ENCODE data around the gene LYRM1. TPM values are rescaled to one million over a fixed set of nuclear protein-coding genes. Genes with fewer than 3 reads are reported as not detected.

The LYRM1 gene
- total and polyA plus RNA-seq, 8 donors = 28.0 to 36.3 (median 29.6) TPM

- Histone ChIP-seq H3K27ac (peak overlapping the region in 1 of 2 donors; percentile 17), H3K36me3 (peaks cover 0 to 26% of the 10 kb centered on the region in 2 donors), H3K4me3 (no peak overlapping the region), H3K27me3 (no peaks in the 10 kb centered on the region), H3K4me1 (peaks cover 22 to 51% of the 10 kb centered on the region in 2 donors), H3K9me3 (no peaks in the 10 kb centered on the region)
- no peak for TF ChIP-seq CTCF (IDR thresholded peaks at IDR 0.05)
- DNase-seq (no peak), ATAC-seq (no peak)
- intact Hi-C loops (cut with DNase I) = no loop called here
Measured at GRCh38 chr16:20853981-20854620, 46.5 kb upstream of the LYRM1 start.

- Histone ChIP-seq H3K27ac (no peak overlapping the region), H3K4me1 (peaks cover 22 to 49% of the 10 kb centered on the region in 2 donors)
- ATAC-seq = no peak
Measured at GRCh38 chr16:20854963-20855362, 45.6 kb upstream of the LYRM1 start.

GRCh38 chr16:20857281-20857680, 43.3 kb upstream of the LYRM1 start:
- Histone ChIP-seq H3K27me3 (no peaks in the 10 kb centered on the region), H3K36me3 (peaks cover 0 to 58% of the 10 kb centered on the region in 2 donors), H3K27ac (no peak overlapping the region), H3K9me3 (no peaks in the 10 kb centered on the region), H3K4me1 (peaks cover 10 to 26% of the 10 kb centered on the region in 2 donors), H3K4me3 (no peak overlapping the region)
- no peak for TF ChIP-seq CTCF (IDR thresholded peaks at IDR 0.05)
- ATAC-seq (peak; percentile 10), DNase-seq (no peak)
- intact Hi-C loops (cut with DNase I) = no loop called here

More at GRCh38 chr16:20854963-20855362, 45.6 kb upstream of the LYRM1 start:
- Histone ChIP-seq H3K4me3 (no peak overlapping the region), H3K27me3 (no peaks in the 10 kb centered on the region), H3K36me3 (peaks cover 0 to 35% of the 10 kb centered on the region in 2 donors), H3K9me3 (no peaks in the 10 kb centered on the region)
- no peak for DNase-seq
- no peak for TF ChIP-seq CTCF (IDR thresholded peaks at IDR 0.05)
- intact Hi-C loops (cut with DNase I) = no loop called here

- Histone ChIP-seq H3K36me3 (peaks cover 0 to 58% of the 10 kb centered on the region in 2 donors), H3K4me3 (no peak overlapping the region), H3K4me1 (peaks cover 0 to 7% of the 10 kb centered on the region in 2 donors), H3K27ac (no peak overlapping the region), H3K27me3 (no peaks in the 10 kb centered on the region), H3K9me3 (no peaks in the 10 kb centered on the region)
- TF ChIP-seq CTCF (IDR thresholded peaks at IDR 0.05) = no peak
- DNase-seq = no peak
- no peak for ATAC-seq
- intact Hi-C loops (cut with DNase I) = no loop called here
Measured at GRCh38 chr16:20859229-20859628, 41.3 kb upstream of the LYRM1 start.

- peak overlapping the region in 1 of 2 donors; percentile 5 for H3K27ac ChIP-seq
- peaks cover 0 to 58% of the 10 kb centered on the region in 2 donors for H3K36me3 ChIP-seq
- no peak for ATAC-seq
- H3K4me1 ChIP-seq = peaks cover under 1 to 4% of the 10 kb centered on the region in 2 donors
- H3K27me3 ChIP-seq = no peaks in the 10 kb centered on the region
- no peaks in the 10 kb centered on the region for H3K9me3 ChIP-seq
- no peak overlapping the region for H3K4me3 ChIP-seq
- DNase-seq = no peak
- no peak for TF ChIP-seq CTCF (IDR thresholded peaks at IDR 0.05)
- intact Hi-C loops (cut with DNase I) = no loop called here
Measured at GRCh38 chr16:20859699-20860098, 40.9 kb upstream of the LYRM1 start.
